Right lung (tissue), 10 donors: ENCODE data around the gene RGS2. TPM values are rescaled to one million over a fixed set of nuclear protein-coding genes. Genes with fewer than 3 reads are reported as not detected.
A peak's percentile ranks its signal among the peaks of the same experiment; 100 is the strongest.

ENCODE experiments used
- DNase-seq, 2 donors: peaks; one replicate each; pipeline ENCODE4 v3.0.0-alpha.2; 2013
- long read RNA-seq, 8 donors: transcript quantifications; one replicate each; lab custom pipeline, GENCODE V29; 2026
- polyA plus RNA-seq, 5 donors: library from polyadenylated mRNA; unstranded; fragments of 120-200 nt; gene quantifications; one replicate each; pipeline versions ENCODE4 v1.2.1 to v1.2.3, GENCODE V29; 2013; ENCODE audit warnings: inconsistent platforms in 1 of 5, low replicate concordance in 1 of 5; ENCODE audit not compliant: insufficient read length in 5 of 5, insufficient read depth in 1 of 5

The RGS2 gene
- 100 to 1,000 TPM in 4 of 5 donors, 10 to 100 TPM in 1; 91.6 to 200 (median 156) TPM for polyA plus RNA-seq
- long read RNA-seq, donor 1, transcript RGS2-201 (5 exons, 1,354 nt), result major isoform, 80 of 120 reads
- long read RNA-seq, donor 1, partial matches to known transcripts, result 37 of 120 reads
- long read RNA-seq, donor 1, other reads (novel, unspliced or antisense), result 0 of 120 reads
- long read RNA-seq, donor 2, transcript RGS2-201 (5 exons, 1,354 nt), result major isoform, 69 of 87 reads
- long read RNA-seq, donor 2, partial matches to known transcripts, result 18 of 87 reads
- long read RNA-seq, donor 2, other reads (novel, unspliced or antisense), result 0 of 87 reads
- long read RNA-seq, donor 3, transcript RGS2-201 (5 exons, 1,354 nt), result major isoform, 55 of 80 reads
- long read RNA-seq, donor 3, partial matches to known transcripts, result 22 of 80 reads
- long read RNA-seq, donor 3, other reads (novel, unspliced or antisense), result 0 of 80 reads
- long read RNA-seq, donor 4, transcript RGS2-201 (5 exons, 1,354 nt), result major isoform, 27 of 36 reads
- long read RNA-seq, donor 4, partial matches to known transcripts, result 9 of 36 reads
- long read RNA-seq, donor 4, other reads (novel, unspliced or antisense), result 0 of 36 reads
- long read RNA-seq, donor 5, transcript RGS2-201 (5 exons, 1,354 nt), result major isoform, 107 of 140 reads
- long read RNA-seq, donor 5, partial matches to known transcripts, result 31 of 140 reads
- long read RNA-seq, donor 5, other reads (novel, unspliced or antisense), result 0 of 140 reads
- long read RNA-seq, donor 6, transcript RGS2-201 (5 exons, 1,354 nt), result major isoform, 87 of 115 reads
- long read RNA-seq, donor 6, partial matches to known transcripts, result 27 of 115 reads
- long read RNA-seq, donor 6, other reads (novel, unspliced or antisense), result 0 of 115 reads
- long read RNA-seq, donor 7, transcript RGS2-201 (5 exons, 1,354 nt), result major isoform, 23 of 24 reads
- long read RNA-seq, donor 7, partial matches to known transcripts, result 0 of 24 reads
- long read RNA-seq, donor 7, other reads (novel, unspliced or antisense), result 0 of 24 reads
- long read RNA-seq, donor 8, transcript RGS2-201 (5 exons, 1,354 nt), result major isoform, 20 of 51 reads
- long read RNA-seq, donor 8, partial matches to known transcripts, result 30 of 51 reads
- long read RNA-seq, donor 8, other reads (novel, unspliced or antisense), result 0 of 51 reads

- peak; percentile 94 to 95 for DNase-seq
Measured at GRCh38 chr1:192808518-192809306, at the start of gene RGS2. RGS2 (plus strand) TSS chr1:192809039; CDS start chr1:192809072, 33 bp downstream.

- DNase-seq, result no peak
Measured at GRCh38 chr1:192759104-192759503, 49.7 kb upstream of the RGS2 start.

GRCh38 chr1:192762265-192762664 is 46.6 kb upstream of the RGS2 start:
- no peak for DNase-seq

GRCh38 chr1:192763243-192763642 is 45.6 kb upstream of the RGS2 start:
- no peak for DNase-seq

GRCh38 chr1:192763756-192764155 is 45.1 kb upstream of the RGS2 start:
- no peak for DNase-seq

- no peak for DNase-seq
Measured at GRCh38 chr1:192764675-192765074, 44.2 kb upstream of the RGS2 start.

GRCh38 chr1:192766009-192766625 is 42.7 kb upstream of the RGS2 start:
- no peak for DNase-seq

GRCh38 chr1:192766876-192767275 is 42.0 kb upstream of the RGS2 start:
- DNase-seq, result no peak

GRCh38 chr1:192767798-192768197 is 41.0 kb upstream of the RGS2 start:
- peak; percentile 45 to 51 for DNase-seq

GRCh38 chr1:192768463-192768862 is 40.4 kb upstream of the RGS2 start:
- no peak for DNase-seq

GRCh38 chr1:192771341-192771740 is 37.5 kb upstream of the RGS2 start:
- DNase-seq, result no peak

- no peak for DNase-seq
Measured at GRCh38 chr1:192775631-192776030, 33.2 kb upstream of the RGS2 start.

GRCh38 chr1:192776206-192776605 is 32.6 kb upstream of the RGS2 start:
- no peak for DNase-seq

GRCh38 chr1:192776998-192777397 is 31.8 kb upstream of the RGS2 start:
- no peak for DNase-seq

GRCh38 chr1:192783791-192784190 is 25.0 kb upstream of the RGS2 start:
- no peak for DNase-seq

GRCh38 chr1:192784397-192784796 is 24.4 kb upstream of the RGS2 start:
- DNase-seq, result no peak

- DNase-seq, result no peak
Measured at GRCh38 chr1:192786576-192786975, 22.3 kb upstream of the RGS2 start.

- DNase-seq, result no peak
Measured at GRCh38 chr1:192787914-192788585, 20.8 kb upstream of the RGS2 start.

- no peak for DNase-seq
Measured at GRCh38 chr1:192789871-192790270, 19.0 kb upstream of the RGS2 start.

- DNase-seq, result no peak
Measured at GRCh38 chr1:192792628-192793027, 16.2 kb upstream of the RGS2 start.
